Neural cell (in vitro differentiated cells): Measurements from ENCODE around the gene TADA1.

ENCODE experiments used
- CTCF ChIP-seq: fragments of 450-650 bp; IDR thresholded peaks from 2 replicates; pipeline ENCODE4 v1.5.1; 2014; ENCODE audit warnings: antibody characterized with exemption, mild to moderate bottlenecking, moderate library complexity; ENCODE audit not compliant: poor library complexity, severe bottlenecking
- EP300 ChIP-seq: fragments of 450-650 bp; conservative IDR thresholded peaks from 2 replicates; pipeline ENCODE4 v1.6.1; 2014; ENCODE audit warnings: antibody characterized with exemption, mild to moderate bottlenecking, moderate library complexity; ENCODE audit not compliant: poor library complexity, severe bottlenecking
- POLR2AphosphoS5 ChIP-seq: IDR thresholded peaks from 2 replicates; pipeline ENCODE4 v1.6.1; 2012
- REST ChIP-seq: IDR thresholded peaks from 2 replicates; pipeline ENCODE4 v1.6.1; 2012; ENCODE audit warnings: borderline replicate concordance
- SMC3 ChIP-seq: fragments of 450-650 bp; conservative IDR thresholded peaks from 2 replicates; pipeline ENCODE4 v1.6.1; 2014; ENCODE audit warnings: antibody characterized with exemption, mild to moderate bottlenecking, moderate library complexity; ENCODE audit not compliant: poor library complexity
- TAF1 ChIP-seq: IDR thresholded peaks from 2 replicates; pipeline ENCODE4 v1.6.1; 2012; ENCODE audit warnings: low read depth

GRCh38 chr1:166852918-166853317, 23.1 kb downstream of the TADA1 start:
- TF ChIP-seq CTCF, result no peak
- TF ChIP-seq EP300, result no peak
- TF ChIP-seq SMC3, result no peak
- TF ChIP-seq POLR2AphosphoS5, result no peak
- TF ChIP-seq TAF1, result no peak
- no peak for TF ChIP-seq REST
